GM13977 (cell line): Measurements from ENCODE around the gene PXN.

Experiments
- DNase-seq: peaks from one replicate; pipeline ENCODE4 v3.0.0; 2012; ENCODE audit warnings: low spot score
- CTCF ChIP-seq: IDR thresholded peaks from 2 replicates; pipeline ENCODE4 v1.5.1; 2012; ENCODE audit warnings: mild to moderate bottlenecking, control low read depth; ENCODE audit not compliant: insufficient read depth; ENCODE audit errors: extremely low read depth, missing control alignments
- in situ Hi-C: fragments of 300-500 bp; cut with MboI; formaldehyde crosslinking; loops from one replicate; pipeline ENCODE4 v1.12.0; 2022; ENCODE audit warnings: low sequenced_read_pairs, low pct_unique_long_range_greater_than_20kb, mixed read lengths, inconsistent platforms; ENCODE audit not compliant: unreplicated experiment

The PXN gene

GRCh38 chr12:120235369-120236323 lies 29.9 kb downstream of the PXN start:
- DNase-seq = no peak
- peak; percentile 1 for TF ChIP-seq CTCF
- in situ Hi-C loops = no loop called here

- peak; percentile 6 for TF ChIP-seq CTCF
- no peak for DNase-seq
- in situ Hi-C loops = no loop called here
These were observed 30.7 kb downstream of the PXN start for GRCh38 chr12:120234643-120235368.

GRCh38 chr12:120231316-120232011 lies 34.1 kb downstream of the PXN start:
- in situ Hi-C loops = no loop called here
- TF ChIP-seq CTCF = no peak
- no peak for DNase-seq

GRCh38 chr12:120230974-120231315 lies 34.6 kb downstream of the PXN start:
- TF ChIP-seq CTCF = no peak
- DNase-seq = no peak
- in situ Hi-C loops = no loop called here

- no peak for DNase-seq
- TF ChIP-seq CTCF = no peak
- in situ Hi-C loops = no loop called here
These were observed 35.1 kb downstream of the PXN start for GRCh38 chr12:120230326-120230973.
